GM12875 (cell line): ENCODE results near the gene MAFG.

Source experiments
- H3K4me3 ChIP-seq: one replicate; pipeline ENCODE4 v1.5.1; 2011; ENCODE audit warnings: low read depth, low read length, control low read depth
- CTCF ChIP-seq: IDR thresholded peaks from 2 replicates; pipeline ENCODE4 v1.5.1; 2011; ENCODE audit warnings: low read depth, mild to moderate bottlenecking, control low read depth, inconsistent platforms, low read length, moderate library complexity, borderline replicate concordance; ENCODE audit not compliant: insufficient read depth

The MAFG gene

GRCh38 chr17:81911277-81911961 is 16.1 kb downstream of the MAFG start, which contains the start of gene PCYT2:
Gene PCYT2 (minus strand): TSS chr17:81911399. CDS start chr17:81911355, 44 bp downstream.
- peak within 1 kb of the TSS; percentile 74 for H3K4me3 ChIP-seq
- TF ChIP-seq CTCF, result no peak

- no peak for TF ChIP-seq CTCF
- H3K4me3 ChIP-seq, result peak overlapping the region; percentile 74
Observed at GRCh38 chr17:81910840-81911276, 16.7 kb downstream of the MAFG start.

GRCh38 chr17:81909966-81910839 is 17.3 kb downstream of the MAFG start:
- peak overlapping the region; percentile 74 for H3K4me3 ChIP-seq
- TF ChIP-seq CTCF, result no peak

GRCh38 chr17:81909231-81909630 is 18.3 kb downstream of the MAFG start:
- no peak overlapping the region for H3K4me3 ChIP-seq
- TF ChIP-seq CTCF, result no peak

- no peak for TF ChIP-seq CTCF
- no peak overlapping the region for H3K4me3 ChIP-seq
Observed at GRCh38 chr17:81908793-81909192, 18.7 kb downstream of the MAFG start.

GRCh38 chr17:81907219-81908145 is 20.1 kb downstream of the MAFG start:
- no peak; the same call in 1 of the 2 replicates for TF ChIP-seq CTCF
- H3K4me3 ChIP-seq, result no peak overlapping the region
